Renal pelvis (tissue), 12 donors: Measurements from ENCODE around the gene CCDC3. TPM values are rescaled to one million over a fixed set of nuclear protein-coding genes. Genes with fewer than 3 reads are reported as not detected.
"Not testable (repeated sequence)": the region's sequence is repeated elsewhere in the genome, so short reads cannot be mapped to it uniquely, and the experiment has no call there.

ENCODE experiments used
- DNase-seq: peaks from one replicate; pipeline ENCODE4 v3.0.0-alpha.2; 2013
- long read RNA-seq, 16 experiments: transcript quantifications; one replicate each; lab custom pipeline, GENCODE V29; 2026
- polyA plus RNA-seq, 3 donors: library from polyadenylated mRNA; unstranded; fragments of 120-200 nt; gene quantifications; one replicate each; pipeline ENCODE4 v1.2.1, GENCODE V29; 2013; ENCODE audit not compliant: insufficient read length in 3 of 3

The CCDC3 gene
- 10 to 100 TPM in 2 of 3 donors, 1 to 10 TPM in 1; 9.9 to 16.1 (median 12.7) TPM for polyA plus RNA-seq
- long read RNA-seq, donor 1, partial matches to known transcripts = 0 of 3 reads
- long read RNA-seq, donor 1, other reads (novel, unspliced or antisense) = 0 of 3 reads
- long read RNA-seq, donor 2, partial matches to known transcripts = 0 of 2 reads
- long read RNA-seq, donor 2, other reads (novel, unspliced or antisense) = 0 of 2 reads
- long read RNA-seq, donor 3, transcript CCDC3-201 (3 exons, 2,731 nt) = major isoform, 5 of 5 reads
- long read RNA-seq, donor 3, partial matches to known transcripts = 0 of 5 reads
- long read RNA-seq, donor 3, other reads (novel, unspliced or antisense) = 0 of 5 reads
- long read RNA-seq, donor 4, partial matches to known transcripts = 0 of 4 reads
- long read RNA-seq, donor 4, other reads (novel, unspliced or antisense) = 0 of 4 reads
- long read RNA-seq, donor 5, partial matches to known transcripts = 0 of 1 reads
- long read RNA-seq, donor 5, other reads (novel, unspliced or antisense) = 0 of 1 reads
- long read RNA-seq, donor 6, transcript CCDC3-201 (3 exons, 2,731 nt) = major isoform, 5 of 5 reads
- long read RNA-seq, donor 6, partial matches to known transcripts = 0 of 5 reads
- long read RNA-seq, donor 6, other reads (novel, unspliced or antisense) = 0 of 5 reads
- long read RNA-seq, donor 7, partial matches to known transcripts = 0 of 4 reads
- long read RNA-seq, donor 7, other reads (novel, unspliced or antisense) = 0 of 4 reads
- long read RNA-seq, donor 8, partial matches to known transcripts = 0 of 3 reads
- long read RNA-seq, donor 8, other reads (novel, unspliced or antisense) = 0 of 3 reads
- long read RNA-seq, donor 9, transcript CCDC3-201 (3 exons, 2,731 nt) = major isoform, 6 of 6 reads
- long read RNA-seq, donor 9, partial matches to known transcripts = 0 of 6 reads
- long read RNA-seq, donor 9, other reads (novel, unspliced or antisense) = 0 of 6 reads
- long read RNA-seq, donor 10, transcript CCDC3-201 (3 exons, 2,731 nt) = major isoform, 6 of 6 reads
- long read RNA-seq, donor 10, partial matches to known transcripts = 0 of 6 reads
- long read RNA-seq, donor 10, other reads (novel, unspliced or antisense) = 0 of 6 reads
- long read RNA-seq, donor 11, partial matches to known transcripts = 0 of 9 reads
- long read RNA-seq, donor 11, other reads (novel, unspliced or antisense) = 5 of 9 reads
- long read RNA-seq, donor 12, transcript CCDC3-201 (3 exons, 2,731 nt) = major isoform, 5 of 5 reads
- long read RNA-seq, donor 12, partial matches to known transcripts = 0 of 5 reads
- long read RNA-seq, donor 12, other reads (novel, unspliced or antisense) = 0 of 5 reads
- long read RNA-seq, donor 13, partial matches to known transcripts = 21 of 23 reads
- long read RNA-seq, donor 13, other reads (novel, unspliced or antisense) = 0 of 23 reads
- long read RNA-seq, donor 14 = 0 reads
- long read RNA-seq, donor 15, transcript CCDC3-201 (3 exons, 2,731 nt) = major isoform, 5 of 5 reads
- long read RNA-seq, donor 15, partial matches to known transcripts = 0 of 5 reads
- long read RNA-seq, donor 15, other reads (novel, unspliced or antisense) = 0 of 5 reads
- long read RNA-seq, donor 16, partial matches to known transcripts = 0 of 1 reads
- long read RNA-seq, donor 16, other reads (novel, unspliced or antisense) = 0 of 1 reads

DNA sequence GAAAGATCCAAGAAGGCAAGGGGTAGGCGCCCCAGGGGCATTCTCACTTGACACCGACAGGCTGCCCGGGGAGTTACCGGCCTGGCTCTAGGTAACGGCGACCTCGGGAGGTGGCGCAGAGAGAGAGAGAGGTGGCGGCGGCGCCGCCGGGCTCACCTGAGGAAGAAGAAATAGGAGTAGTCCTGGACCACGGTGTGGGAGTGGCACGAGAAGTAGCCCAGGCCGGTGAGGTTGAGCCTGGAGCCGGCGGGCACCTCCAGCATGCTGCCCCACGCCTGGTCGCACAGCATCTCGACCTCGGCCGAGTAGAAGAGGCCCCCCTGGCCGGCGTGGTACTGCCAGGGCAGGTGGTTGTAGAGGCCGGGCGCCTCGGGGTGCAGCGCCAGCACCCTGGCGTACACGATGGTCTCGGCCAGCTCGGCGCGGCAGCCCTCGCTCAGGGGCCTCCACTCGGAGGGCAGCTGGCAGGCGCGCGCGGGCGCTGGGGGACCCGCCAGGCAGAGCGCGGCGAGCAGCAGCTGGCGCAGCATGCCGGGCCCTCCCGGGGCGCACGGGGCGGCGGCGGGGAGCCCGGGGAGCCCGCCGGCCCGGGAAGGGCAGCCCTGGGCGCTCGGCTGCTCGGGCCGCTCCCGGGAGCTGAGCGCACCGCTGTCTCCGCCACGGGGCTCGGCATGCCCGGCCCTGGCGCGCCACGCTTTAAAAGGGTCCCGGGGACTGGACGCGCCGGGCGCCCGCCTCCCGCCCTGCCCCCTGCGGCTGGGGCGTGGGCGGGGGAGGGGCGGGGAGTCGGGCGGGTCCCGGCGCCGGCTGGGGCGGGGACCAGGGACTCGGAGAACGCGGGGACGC, at the start of gene CCDC3:
TSS of gene CCDC3 (minus strand) at position 673 of the 846 bp plus-strand sequence. CDS start at position 530, 143 bp downstream.
- no peak for DNase-seq

DNA sequence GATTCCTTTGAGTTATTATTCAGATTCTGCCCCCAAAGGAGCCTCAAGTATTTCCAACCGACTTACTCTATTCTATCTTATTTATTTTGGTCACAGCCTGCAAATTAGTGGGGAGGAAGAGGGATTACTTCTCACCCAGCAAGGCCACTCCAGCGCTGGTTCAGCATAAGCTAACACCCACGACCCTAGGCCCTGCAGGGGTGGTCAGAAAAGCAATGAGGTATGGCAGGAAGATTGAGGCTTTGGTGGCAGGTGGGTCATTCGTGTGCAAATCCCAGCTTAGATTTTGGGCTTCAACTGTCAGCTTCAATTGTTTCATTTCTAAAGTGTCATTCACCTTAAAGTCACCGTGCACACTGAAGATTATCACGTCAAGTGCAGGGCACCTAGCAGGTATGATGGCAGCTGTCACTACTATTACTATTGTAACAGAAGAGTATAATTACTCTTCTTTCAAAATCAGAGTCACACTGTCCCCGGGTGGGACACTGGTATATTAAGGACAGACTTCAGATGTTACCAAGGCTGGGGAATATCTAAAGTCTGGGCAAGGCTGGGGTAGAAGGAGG, 49.7 kb upstream of the CCDC3 start:
- DNase-seq = no peak

DNA sequence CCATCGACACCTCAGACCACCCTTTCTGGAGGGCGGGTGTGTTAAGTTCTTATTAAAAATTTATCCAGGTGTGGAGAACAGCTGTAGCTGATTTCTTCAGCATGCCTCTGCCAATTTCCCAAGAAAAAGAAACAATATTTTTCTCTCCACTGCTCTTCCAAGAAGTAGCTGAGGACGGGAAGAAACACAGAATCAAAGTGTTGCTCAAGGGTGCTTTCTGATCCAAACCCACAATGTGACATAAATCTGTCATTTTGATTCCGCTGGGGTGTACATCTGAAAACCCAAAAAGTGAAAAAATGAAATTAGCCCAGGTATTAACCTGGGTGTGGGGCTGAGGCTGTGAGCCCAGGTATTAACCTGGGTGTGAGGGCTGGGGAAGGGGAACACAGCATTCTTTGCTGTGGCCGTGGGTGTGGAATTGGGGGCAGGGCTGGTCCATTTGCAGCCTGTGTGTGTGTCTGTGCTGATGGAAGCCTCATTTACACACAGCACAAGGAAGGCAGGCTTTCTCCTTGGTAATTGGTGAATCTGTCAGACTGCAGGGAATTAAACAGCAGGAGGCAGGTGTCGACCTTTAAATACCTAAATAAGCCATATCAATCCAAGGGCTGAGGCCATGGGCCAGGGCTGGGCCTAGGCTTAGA, 48.4 kb upstream of the CCDC3 start:
- DNase-seq = no peak

DNA sequence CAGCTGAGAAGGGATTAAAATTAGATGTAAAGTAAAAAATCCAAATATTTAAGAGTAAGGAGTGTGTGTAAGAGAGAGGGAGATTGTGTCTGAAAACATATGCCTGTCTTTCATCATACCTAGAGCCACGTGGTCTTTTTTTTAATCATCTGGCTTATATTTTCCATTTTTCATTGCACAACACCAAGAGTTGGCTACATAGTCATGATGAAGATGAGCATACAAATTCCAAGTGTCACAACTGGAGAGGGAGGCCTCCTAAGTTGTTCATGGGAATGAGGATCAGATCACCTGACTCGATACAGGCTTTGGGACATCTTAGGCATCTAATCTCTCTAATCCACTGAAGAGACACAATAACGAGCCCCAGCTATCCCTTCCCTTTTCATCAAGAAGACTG, 47.2 kb upstream of the CCDC3 start:
- no peak for DNase-seq

DNA sequence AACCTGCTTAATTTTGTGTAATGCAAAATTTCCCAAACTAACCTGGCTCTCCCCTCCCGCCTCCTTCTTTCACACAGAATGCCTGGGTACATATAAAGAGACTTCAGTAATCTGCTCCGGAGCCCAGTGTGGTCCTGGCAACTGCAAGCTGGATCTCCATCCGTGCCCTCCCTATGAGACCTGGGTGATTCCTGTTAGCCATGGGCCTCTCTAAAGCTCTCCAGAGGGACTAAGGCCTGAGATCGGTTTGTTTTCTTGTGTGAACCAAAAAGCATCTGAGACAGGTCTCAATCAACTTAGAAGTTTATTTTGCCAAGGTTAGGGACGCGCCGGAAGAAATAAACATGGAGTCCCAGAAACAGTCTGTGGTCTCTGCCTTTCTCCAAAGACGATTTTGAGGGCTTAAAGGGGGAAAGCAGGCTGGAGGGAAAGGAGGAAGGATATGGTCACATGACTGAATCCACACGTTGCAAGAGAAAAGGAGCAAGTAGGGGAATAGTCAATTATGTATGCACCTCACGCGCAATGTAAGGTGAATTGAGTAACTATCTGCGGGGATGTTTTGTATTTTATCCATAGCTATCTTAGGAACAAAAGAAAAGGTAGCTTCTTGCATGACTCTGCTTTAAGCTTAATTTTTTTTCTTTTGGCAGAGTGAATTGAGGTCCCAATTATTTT, 46.2 kb upstream of the CCDC3 start:
- no peak for DNase-seq

DNA sequence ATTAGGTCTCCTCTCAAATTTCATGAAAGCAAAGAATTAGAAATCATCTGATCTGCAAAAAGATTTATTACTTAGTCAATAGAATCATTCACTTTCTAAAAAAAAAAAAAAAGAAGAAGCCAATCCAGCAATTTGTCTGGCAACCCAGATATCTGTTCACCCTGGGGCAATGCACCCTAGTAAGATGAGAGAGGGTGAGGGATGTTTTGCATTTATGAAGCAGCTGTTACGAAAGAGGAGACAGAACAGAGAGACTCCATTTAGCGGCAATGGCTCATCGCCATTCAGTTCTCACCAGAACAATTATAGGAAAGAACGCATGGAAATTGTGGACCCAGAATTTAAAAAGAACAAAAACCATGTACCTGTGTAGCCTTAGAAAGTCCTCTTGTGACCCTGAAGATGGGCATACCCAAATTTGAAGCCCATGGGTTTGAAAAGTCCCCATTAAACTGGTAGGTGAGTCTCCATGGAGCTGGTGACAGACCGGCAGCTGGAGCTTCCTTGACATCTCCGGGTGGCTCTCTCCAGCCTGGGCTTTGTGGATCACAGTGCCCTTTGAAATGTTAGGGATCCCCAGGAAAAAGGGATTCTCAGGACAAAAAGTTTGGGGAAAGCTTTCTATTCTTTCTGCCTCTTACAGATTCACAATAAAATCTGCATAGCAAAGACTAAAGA, 45.5 kb upstream of the CCDC3 start:
- no peak for DNase-seq

DNA sequence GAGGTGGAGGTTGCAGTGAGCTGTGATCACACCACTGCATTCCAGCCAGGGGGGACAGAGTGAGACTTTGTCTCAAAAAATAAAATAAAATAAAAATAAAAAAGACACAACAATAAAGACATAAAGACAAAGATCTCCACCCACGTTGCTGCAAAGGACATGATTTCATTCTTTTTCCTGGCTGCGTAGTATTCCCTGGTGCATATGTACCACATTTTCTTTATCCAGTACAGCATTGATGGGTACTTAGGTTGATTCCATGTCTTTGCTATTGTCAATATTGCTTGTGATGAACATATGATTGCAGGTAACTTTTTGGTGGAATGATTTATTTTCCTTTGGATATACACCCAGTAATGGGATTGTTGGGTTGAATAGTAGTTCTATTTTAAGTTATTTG, 42.0 kb upstream of the CCDC3 start:
- no peak for DNase-seq

DNA sequence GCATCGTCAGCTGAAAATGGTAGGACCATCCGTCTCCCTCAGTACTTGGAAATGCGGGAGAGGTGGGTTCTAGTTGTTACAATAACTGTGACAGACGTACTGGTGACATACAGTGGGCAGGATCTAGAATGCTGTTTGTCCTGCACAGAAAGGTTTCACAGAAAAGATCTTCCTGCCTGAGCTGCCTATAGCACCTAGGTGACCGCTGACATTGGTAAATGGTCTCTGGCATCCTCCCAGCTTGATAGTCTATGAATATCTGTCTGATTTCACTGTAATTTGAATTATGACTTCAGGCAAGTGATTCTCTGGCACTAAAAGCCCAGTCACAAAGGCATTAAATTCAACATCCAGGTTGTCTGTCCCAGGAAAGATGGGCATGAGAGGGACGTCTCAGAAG, 38.2 kb upstream of the CCDC3 start:
- DNase-seq = no peak

DNA sequence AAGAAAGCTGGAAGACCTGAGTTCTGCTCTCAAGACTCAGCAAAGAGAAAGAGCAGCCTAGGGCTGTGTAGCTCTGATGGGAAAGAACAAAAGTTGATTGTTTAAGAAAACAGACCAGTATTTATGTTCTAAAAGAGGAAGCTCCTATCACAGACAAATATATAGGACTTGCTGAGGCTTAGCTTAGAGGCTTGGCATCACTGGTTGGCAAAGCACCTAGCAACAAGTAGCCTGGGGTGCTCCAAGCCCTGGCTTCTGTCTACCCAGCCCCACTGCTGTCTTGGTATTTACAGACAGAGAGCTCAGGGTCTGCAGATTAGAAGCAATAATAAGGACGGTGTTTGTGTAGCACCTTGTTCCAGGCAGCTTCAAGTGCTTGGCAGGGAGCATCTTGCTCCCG, 36.9 kb upstream of the CCDC3 start:
- DNase-seq = no peak

DNA sequence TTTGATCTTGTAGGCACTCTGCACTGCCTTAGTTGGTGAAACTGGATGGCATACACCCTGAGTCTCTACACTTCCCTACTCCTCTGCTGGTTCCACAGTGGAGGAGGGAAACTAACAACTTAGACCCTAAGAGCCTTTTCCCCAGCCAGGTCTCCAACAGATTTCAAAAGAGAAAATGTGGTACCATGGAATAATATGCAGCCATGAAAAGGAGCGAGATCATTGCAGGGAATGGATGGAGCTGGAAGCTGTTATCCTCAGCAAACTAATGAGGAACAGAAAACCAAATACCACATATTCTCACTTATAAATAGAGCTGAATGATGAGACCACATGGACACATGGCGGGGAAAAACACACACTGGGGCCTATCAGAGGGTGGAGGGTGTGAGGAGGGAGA, 36.3 kb upstream of the CCDC3 start:
- no peak for DNase-seq

DNA sequence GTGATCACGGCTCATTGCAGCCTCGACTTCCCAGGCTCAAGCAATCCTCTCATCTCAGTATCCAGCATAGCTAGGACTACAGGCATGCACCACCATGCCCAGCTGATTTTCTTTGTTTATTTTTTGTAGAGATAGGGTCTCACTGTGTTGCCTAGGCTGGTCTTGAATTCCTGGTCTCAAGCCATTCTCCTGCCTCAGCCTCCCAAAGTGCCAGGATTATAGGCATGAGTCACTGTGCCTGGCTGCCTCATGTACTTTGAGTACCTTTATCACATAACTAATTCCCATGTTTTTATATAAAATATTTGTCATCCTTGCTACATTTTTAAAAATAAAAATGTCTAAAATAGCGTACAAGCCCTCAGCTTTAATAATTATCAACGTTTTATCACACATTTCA, 35.3 kb upstream of the CCDC3 start:
- DNase-seq = no peak

DNA sequence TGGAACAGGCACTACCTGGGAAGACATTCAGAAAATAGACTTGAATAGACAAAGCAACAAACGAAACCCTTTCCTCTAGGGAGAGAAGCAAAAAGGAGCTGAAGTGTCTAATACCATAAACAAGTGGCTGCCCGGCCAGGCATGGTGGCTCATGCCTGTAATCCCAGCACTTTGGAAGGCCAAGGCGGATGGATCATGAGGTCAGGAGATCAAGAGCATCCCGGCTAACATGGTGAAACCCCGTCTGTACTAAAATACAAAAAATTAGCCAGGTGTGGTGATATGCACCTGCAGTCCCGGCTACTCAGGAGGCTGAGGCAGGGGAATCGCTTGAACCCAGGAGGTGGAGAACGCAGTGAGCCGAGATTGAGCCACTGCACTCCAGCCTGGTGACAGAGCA, 34.2 kb upstream of the CCDC3 start:
- not testable (repeated sequence) for DNase-seq

DNA sequence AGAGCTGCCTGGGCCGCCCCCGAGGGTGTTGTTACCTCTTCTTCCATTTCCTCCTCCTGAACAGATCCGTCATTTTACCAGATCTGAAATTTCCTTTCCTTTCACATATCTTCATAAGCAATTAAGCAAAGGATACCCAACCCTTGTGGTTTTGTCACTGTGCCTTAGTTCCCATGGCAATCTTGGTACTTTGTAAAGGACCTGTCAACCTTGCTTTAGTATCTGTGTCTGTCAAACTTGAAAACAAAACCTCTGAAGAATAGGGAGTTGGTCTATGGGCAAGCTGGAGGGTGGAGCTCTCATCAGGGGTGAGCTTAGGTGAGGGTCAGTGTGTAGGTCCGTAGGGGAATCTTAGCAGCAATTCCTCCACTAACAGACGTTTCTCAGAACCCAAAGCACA, 25.4 kb upstream of the CCDC3 start:
- no peak for DNase-seq

DNA sequence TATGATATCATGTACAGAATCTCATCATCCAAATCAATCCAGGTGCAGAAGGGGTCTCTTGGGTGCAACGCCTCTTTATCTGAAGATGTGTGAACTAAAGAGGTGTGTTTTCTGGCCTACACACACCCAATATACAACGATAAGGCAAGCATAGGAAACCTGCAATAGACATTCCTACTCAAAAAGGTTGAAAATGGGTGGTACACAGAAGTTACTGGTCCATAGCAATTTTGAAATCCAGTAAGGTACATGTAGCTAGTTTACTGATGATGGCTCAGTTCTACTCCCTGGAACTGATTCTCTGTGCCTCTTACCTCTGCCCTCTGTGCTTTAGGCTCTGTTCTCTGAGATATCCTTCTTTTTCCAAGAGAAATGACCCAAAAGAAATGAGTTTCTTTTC, 22.2 kb upstream of the CCDC3 start:
- DNase-seq = no peak

DNA sequence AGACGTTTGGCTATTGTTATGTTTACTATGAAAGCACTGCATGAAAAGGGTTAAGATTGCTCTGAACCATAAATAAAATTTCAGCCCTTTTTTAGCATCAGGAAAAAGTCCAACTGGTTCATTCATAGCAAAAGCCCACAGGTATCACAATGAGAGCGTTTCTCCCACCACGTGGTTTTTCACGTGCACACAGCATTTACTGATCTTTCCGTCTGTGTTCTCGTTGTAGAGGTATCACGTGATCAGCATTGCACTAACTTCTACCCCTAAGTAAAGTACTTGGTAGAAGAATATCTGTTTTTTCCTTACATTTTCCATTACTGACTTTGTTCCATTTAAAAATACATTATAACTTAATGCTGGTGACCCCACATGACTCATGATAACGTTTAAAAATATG, 17.8 kb upstream of the CCDC3 start:
- DNase-seq = no peak

DNA sequence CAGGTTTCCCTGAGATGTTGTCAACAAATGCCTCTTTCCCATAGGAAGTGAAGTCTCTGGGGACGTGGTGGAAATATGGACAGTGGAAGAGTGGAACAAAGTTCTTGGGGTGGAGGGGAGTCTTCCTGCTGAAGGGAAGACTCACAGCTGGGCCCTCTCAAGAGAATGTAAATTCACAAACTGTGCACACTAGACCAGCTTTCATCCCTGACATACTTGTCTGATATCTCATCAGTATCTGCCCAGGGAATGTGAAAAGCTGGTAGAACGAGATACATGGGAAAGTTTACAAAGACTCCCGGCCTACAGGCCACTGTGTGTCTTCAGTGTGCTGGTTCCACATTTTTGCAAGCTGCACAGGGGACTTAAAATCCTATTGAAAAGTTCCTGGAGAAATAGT, 16.7 kb upstream of the CCDC3 start:
- DNase-seq = no peak

DNA sequence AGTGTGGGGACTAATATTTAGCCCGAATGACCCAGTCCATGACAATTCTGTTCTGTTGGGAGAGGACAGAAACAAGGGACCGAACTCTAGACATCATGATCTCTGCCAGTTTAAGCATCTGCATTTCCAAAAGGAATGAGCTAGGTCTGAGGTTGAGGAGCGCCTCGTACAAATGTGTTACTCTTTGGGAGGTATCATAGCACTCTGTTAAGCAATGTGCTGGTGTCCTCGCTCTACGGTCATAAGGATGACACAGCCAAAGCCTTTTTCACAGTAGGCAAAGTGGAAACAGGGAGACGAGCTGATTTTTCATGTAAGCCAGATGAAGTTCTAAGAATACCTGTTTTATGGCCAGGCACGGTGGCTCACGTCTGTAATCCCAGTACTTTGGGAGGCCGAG, 15.4 kb upstream of the CCDC3 start:
- no peak for DNase-seq

DNA sequence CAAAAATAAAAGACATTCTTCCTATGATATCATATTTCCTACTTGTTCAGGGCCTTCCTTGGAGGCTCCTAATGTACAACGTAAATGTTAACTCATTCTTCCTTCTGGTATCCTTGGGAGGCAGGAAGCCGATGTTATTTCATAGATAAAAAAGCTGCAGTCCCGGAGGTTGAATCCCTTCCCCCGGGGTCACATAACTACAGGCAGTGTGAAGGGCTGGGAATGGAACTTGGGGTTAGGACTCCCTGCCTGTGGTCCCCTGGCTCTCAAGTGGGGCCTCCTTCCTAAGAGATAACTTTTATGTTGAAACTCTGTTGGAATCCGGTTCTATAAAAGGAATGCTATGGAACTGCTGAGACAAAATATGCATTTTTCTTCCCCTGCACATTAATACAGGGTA, 14.9 kb upstream of the CCDC3 start:
- no peak for DNase-seq
